Activated naive CD4-positive, alpha-beta T cell treated with anti-CD3 and anti-CD28 coated beads for 36 hours (primary cell): ENCODE data around the gene EPRS1. TPM values are rescaled to one million over a fixed set of nuclear protein-coding genes. Genes with fewer than 3 reads are reported as not detected.
A peak's percentile ranks its signal among the peaks of the same experiment; 100 is the strongest.
"Not testable (repeated sequence)": the region's sequence is repeated elsewhere in the genome, so short reads cannot be mapped to it uniquely, and the experiment has no call there.

Experiments used
- CTCF ChIA-PET: fragments of 350-600 bp; sonication (Branson Sonifier 250); formaldehyde crosslinking; loops from one replicate; lab custom pipeline; 2021; ENCODE audit warnings: antibody characterized with exemption; lab: Charles Lee
- DNase-seq: peaks from one replicate; pipeline ENCODE4 v3.0.0-alpha.2; 2020
- H3K27ac Mint-ChIP-seq: one replicate; pipeline ENCODE4 v1.8.0; 2021; ENCODE audit warnings: mild to moderate bottlenecking, mixed read lengths
- H3K27me3 Mint-ChIP-seq: one replicate; pipeline ENCODE4 v1.8.0; 2021; ENCODE audit warnings: low read depth, mixed read lengths
- H3K36me3 Mint-ChIP-seq: one replicate; pipeline ENCODE4 v1.8.0; 2021; ENCODE audit warnings: low read depth, mixed read lengths
- H3K4me1 Mint-ChIP-seq: one replicate; pipeline ENCODE4 v1.8.0; 2021; ENCODE audit warnings: low read depth, mixed read lengths
- H3K4me3 Mint-ChIP-seq: one replicate; pipeline ENCODE4 v1.8.0; 2021; ENCODE audit warnings: mild to moderate bottlenecking, moderate library complexity, mixed read lengths
- H3K9me3 Mint-ChIP-seq: one replicate; pipeline ENCODE4 v1.8.0; 2021; ENCODE audit warnings: mixed read lengths
- intact Hi-C: fragments of 100-400 bp; cut with micrococcal nuclease; formaldehyde crosslinking; loops from one replicate; pipeline ENCODE4 v1.15.1; 2023
- total RNA-seq, 2 experiments: library from RNA; stranded (reverse); gene quantifications; one replicate each; pipeline ENCODE4 v1.2.3, GENCODE V29; 2021

The EPRS1 gene
- total RNA-seq, 2 experiments from 2014 or later = 227 to 229 TPM

DNA sequence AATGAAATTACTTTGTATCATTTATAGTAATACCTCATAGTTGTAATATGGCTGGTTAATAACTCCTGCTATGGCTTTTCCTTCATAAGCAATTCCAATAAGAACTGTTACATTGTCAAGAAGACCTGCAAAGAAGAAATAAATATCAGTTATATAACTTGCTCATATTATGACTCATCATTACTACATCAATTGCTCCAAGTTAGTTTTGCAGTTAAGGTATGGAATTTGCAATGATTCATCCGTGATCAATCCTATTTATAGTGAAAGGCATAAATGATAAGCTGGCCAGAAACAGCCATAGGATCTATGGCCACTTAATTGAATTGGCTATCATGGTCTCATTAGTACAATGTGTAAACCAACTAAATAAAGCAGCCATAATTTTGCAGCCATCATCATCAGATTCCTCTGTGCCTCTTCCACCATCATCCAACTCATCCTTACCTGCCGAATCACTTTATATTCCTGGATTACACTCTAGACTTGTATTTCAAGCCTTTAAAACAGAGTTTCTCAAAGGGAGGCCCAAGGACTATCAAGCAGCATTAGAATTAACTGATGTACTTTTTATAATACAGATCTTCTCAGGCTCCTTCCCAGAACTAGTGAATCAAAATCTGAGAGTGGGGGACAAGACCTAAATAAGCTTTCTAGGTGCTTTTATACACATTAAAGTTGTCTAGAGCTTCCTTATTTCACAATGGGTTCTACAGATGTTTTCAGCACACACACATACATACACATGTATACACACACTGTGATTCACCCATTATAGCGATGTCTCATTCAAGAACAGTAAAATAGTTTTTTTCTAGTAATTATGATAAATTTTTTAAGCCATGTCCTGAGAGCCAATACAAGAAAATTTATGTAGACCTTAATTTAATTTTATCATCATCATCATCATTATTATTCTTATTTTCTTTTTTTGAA, 21.2 kb upstream of the EPRS1 start:
- Mint-ChIP-seq H3K27me3 (no peaks in the 10 kb centered on the region), H3K36me3 (peaks cover 28% of the 10 kb centered on the region)

GRCh38 chr1:220062629-220063028, 16.3 kb upstream of the EPRS1 start:
- intact Hi-C loops = no loop called here
- Mint-ChIP-seq H3K4me3 (no peak overlapping the region), H3K4me1 (no peaks in the 10 kb centered on the region), H3K36me3 (peaks cover 30% of the 10 kb centered on the region), H3K27ac (no peak overlapping the region), H3K9me3 (no peaks in the 10 kb centered on the region), H3K27me3 (no peaks in the 10 kb centered on the region)
- DNase-seq = no peak
- CTCF ChIA-PET = no interaction called here

More for the DNA sequence above, 21.2 kb upstream of the EPRS1 start:
- Mint-ChIP-seq H3K27ac (no peak overlapping the region), H3K4me1 (no peaks in the 10 kb centered on the region), H3K4me3 (no peak overlapping the region), H3K9me3 (no peaks in the 10 kb centered on the region)
- CTCF ChIA-PET = interaction anchor here (0.6 kb wide), 1 partner anchor 246 kb away, joined by 5 read pairs; no protein-coding TSS in a partner anchor
- intact Hi-C loops = no loop called here
- no peak for DNase-seq

DNA sequence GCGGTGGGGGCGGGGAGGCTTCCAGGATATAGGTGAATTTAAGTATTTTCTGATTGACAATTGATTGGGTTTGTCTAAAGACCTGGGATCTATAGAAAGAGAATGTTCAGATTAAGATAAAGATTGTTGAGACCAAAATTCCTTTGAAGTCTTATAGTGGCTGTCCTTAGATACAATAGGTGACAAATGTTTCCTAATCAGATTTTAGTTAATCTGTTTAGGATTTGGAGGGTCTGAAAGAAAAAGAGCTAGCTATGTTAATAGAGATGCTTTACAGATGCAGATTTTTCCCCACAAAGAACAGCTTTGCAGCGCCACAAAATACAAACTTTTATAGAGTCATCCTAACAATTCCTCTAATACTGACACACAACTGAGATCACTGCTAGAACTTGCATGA, 14.6 kb upstream of the EPRS1 start:
- DNase-seq = no peak
- Mint-ChIP-seq H3K9me3 (no peaks in the 10 kb centered on the region), H3K27ac (no peak overlapping the region), H3K36me3 (peaks cover 32% of the 10 kb centered on the region), H3K4me3 (no peak overlapping the region), H3K4me1 (no peaks in the 10 kb centered on the region), H3K27me3 (no peaks in the 10 kb centered on the region)
- CTCF ChIA-PET = no interaction called here
- intact Hi-C loops = no loop called here

DNA sequence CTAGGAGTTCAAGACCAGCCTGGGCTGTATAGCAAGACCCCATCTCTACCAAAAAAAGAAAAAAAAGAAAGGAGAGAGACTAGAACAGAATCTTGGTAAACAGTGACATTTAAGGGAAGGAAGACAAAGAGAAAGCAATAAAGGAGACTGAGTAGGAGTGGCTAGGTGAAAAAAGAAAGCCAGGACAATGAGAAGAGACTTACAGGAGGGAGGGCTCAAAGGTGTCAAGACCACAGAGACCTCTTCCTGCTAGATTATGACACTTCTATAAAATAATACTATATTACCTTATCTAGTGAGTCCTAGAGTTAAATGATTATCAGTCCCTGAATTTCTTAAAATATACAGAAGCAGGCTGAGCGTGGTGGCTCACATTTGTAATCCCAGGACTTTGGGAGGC, 10.1 kb upstream of the EPRS1 start:
- no peaks in the 10 kb centered on the region for H3K4me1 Mint-ChIP-seq
- CTCF ChIA-PET = no interaction called here
- no peaks in the 10 kb centered on the region for H3K27me3 Mint-ChIP-seq
- no peaks in the 10 kb centered on the region for H3K9me3 Mint-ChIP-seq
- DNase-seq = no peak
- intact Hi-C loops = no loop called here
- H3K36me3 Mint-ChIP-seq = peaks cover 4% of the 10 kb centered on the region
- H3K27ac Mint-ChIP-seq = no peak overlapping the region
- H3K4me3 Mint-ChIP-seq = no peak overlapping the region

DNA sequence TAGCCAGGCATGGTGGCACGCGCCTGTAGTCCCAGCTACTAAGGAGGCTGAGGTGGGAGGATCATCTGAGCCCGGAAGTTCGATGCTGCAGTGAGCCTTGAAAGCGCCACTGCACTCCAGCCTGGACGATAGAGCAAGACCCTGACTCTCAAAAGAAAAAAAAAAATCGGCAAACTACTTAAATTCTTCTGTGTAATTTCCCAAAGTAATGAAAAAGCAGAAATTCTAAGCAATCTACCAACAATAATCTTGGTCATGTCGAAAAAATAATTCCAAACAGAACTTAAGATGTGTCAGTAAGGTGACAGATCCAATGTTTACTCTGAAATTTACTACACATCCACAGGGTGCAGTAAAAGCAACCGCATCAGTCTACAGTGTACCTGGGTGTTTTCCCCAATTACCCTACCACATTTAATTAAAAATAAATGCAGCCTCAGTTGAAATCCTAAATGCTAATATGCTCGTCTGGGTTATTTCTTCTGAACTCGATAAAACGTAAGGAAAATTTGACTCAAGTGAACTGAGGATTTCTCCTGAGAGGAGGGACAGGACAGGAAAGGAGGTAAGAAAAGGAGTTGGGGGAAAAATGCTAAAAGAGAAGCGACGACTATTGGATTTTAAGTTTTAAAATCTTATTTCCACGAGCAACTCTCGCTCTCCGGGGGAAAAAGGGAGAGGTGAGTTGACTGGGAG, 801 bp downstream of the EPRS1 start:
- Mint-ChIP-seq H3K36me3 (peaks cover 18% of the 10 kb centered on the region), H3K27me3 (no peaks in the 10 kb centered on the region), H3K4me3 (peak overlapping the region; percentile 99), H3K4me1 (peaks cover 30% of the 10 kb centered on the region), H3K27ac (peak overlapping the region; percentile 98), H3K9me3 (no peaks in the 10 kb centered on the region)
- CTCF ChIA-PET = no interaction called here
- peak; percentile 24 for DNase-seq
- intact Hi-C loops = loop anchor here (1.0 to 5.0 kb wide), 8 partner anchors 17 to 1760 kb away; partner anchors contain the start of genes BPNT1, LYPLAL1, RAB3GAP2 and RRP15

DNA sequence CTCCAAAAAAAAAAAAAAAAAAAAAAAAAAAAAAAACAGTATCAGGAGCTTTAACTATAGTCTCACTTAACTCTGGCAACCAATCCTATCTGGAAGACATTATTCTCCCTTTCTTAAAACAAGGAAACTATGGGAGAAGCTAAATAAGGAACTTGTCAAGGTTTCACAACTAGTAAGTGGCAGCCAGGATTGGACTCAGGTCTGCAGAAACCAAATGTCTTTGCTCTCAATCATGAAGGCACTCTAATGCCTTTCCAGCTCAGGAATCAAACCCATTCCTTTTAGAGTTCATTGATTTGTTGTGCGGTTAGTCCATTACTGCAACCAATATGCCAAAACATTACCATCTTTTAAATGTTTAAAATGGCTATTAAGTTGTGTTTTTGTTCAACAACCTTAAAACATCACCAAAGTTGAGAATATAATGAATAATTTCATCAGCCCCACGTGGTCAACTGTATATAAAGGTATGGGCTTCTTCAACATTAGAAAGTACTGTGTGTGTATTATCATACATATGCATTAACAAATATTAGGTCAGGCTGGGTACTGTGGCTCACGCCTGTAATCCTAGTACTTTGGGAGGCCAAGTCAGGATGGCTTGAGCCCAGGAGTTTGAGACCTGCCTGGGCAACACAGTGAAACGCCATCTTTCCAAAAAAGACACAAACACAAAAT, 1.5 kb downstream of the EPRS1 start:
- H3K27me3 Mint-ChIP-seq = no peaks in the 10 kb centered on the region
- H3K4me3 Mint-ChIP-seq = peak overlapping the region; percentile 99
- peaks cover 18% of the 10 kb centered on the region for H3K36me3 Mint-ChIP-seq
- H3K4me1 Mint-ChIP-seq = peaks cover 34% of the 10 kb centered on the region
- peak overlapping the region; percentile 98 for H3K27ac Mint-ChIP-seq
- DNase-seq = no peak
- intact Hi-C loops = loop anchor here (2.0 to 5.0 kb wide), 3 partner anchors 16 to 873 kb away; partner anchors contain the start of gene LYPLAL1
- H3K9me3 Mint-ChIP-seq = no peaks in the 10 kb centered on the region
- CTCF ChIA-PET = no interaction called here

- Mint-ChIP-seq H3K36me3 (peaks cover 24% of the 10 kb centered on the region), H3K27me3 (no peaks in the 10 kb centered on the region), H3K4me1 (peaks cover 40% of the 10 kb centered on the region), H3K9me3 (no peaks in the 10 kb centered on the region), H3K4me3 (peak overlapping the region; percentile 46), H3K27ac (peak overlapping the region; percentile 19)
- no peak for DNase-seq
- CTCF ChIA-PET = no interaction called here
- intact Hi-C loops = loop anchor here (2.0 kb wide), 2 partner anchors 15 to 31 kb away; no protein-coding TSS in a partner anchor
Measured at GRCh38 chr1:220043646-220044045, 2.7 kb downstream of the EPRS1 start.

DNA sequence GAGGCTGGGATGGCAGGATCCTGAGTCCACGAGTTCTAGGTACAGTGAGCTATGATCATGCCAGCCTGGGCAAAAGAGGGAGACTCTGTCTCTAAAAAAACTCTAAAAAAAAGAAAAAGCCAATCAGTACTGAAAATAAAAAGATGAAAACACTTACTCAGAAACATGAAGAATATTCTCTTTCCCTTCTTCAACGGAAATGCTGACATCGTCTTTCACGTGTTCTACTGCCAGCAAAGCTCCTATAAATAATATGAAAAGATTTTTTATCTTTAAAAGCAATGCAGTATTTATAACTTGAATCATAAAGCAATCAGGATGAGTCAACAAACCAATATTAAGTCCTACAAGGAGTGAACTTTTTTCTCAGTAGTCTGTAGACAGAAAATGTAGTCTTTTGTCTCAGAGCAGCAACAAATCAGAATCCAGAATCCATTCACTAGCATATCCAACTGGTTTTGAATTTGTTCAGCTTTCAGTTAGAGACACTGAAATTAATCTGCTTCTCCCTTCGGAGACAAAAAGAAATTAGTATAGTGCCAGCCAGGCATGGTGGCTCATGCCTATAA, 6.2 kb downstream of the EPRS1 start:
- H3K4me3 Mint-ChIP-seq = no peak overlapping the region
- H3K36me3 Mint-ChIP-seq = peaks cover 35% of the 10 kb centered on the region
- H3K27ac Mint-ChIP-seq = peak overlapping the region; percentile 13
- H3K27me3 Mint-ChIP-seq = no peaks in the 10 kb centered on the region
- H3K4me1 Mint-ChIP-seq = peaks cover 55% of the 10 kb centered on the region
- intact Hi-C loops = no loop called here
- no peak for DNase-seq
- CTCF ChIA-PET = interaction anchor here (0.5 kb wide), 1 partner anchor 710 kb away, joined by 3 read pairs; no protein-coding TSS in a partner anchor
- H3K9me3 Mint-ChIP-seq = no peaks in the 10 kb centered on the region

- CTCF ChIA-PET = interaction anchor here (0.7 to 1.0 kb wide), 3 partner anchors 15 to 74 kb away, joined by 3 to 5 read pairs (median 3); no protein-coding TSS in a partner anchor
- Mint-ChIP-seq H3K27me3 (no peaks in the 10 kb centered on the region), H3K4me1 (peaks cover 47% of the 10 kb centered on the region), H3K36me3 (peaks cover 37% of the 10 kb centered on the region), H3K4me3 (no peak overlapping the region), H3K27ac (peak overlapping the region; percentile 34), H3K9me3 (no peaks in the 10 kb centered on the region)
- no peak for DNase-seq
- intact Hi-C loops = no loop called here
Measured at GRCh38 chr1:220038640-220039039, 7.7 kb downstream of the EPRS1 start.

GRCh38 chr1:220037810-220038209, 8.5 kb downstream of the EPRS1 start:
- DNase-seq, H3K9me3 Mint-ChIP-seq, H3K4me3 Mint-ChIP-seq, intact Hi-C loops, H3K27ac Mint-ChIP-seq, H3K27me3 Mint-ChIP-seq: not testable (repeated sequence)
- Mint-ChIP-seq H3K36me3 (peaks cover 33% of the 10 kb centered on the region), H3K4me1 (peaks cover 40% of the 10 kb centered on the region)
- CTCF ChIA-PET = interaction anchor here (0.7 to 1.0 kb wide), 2 partner anchors 16 to 75 kb away, joined by 3 read pairs; no protein-coding TSS in a partner anchor

DNA sequence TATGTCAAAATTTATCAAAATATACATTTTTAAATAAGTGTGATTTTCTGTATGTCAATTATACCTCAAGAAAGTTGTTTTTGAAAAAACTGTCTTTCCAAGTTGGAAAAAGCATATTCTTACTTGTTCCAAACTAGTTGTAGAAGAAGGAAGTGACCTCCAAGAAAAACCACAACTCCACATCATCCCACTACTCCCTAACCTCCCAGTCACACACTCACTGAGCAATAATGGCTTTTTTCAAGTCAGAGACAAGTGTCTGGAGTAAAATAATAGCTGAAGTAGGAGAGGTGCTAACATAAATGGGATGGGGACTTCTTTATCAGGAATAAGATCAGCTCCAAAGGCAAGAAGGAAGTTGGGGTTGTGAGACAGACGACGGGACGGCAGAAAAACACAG, 13.4 kb downstream of the EPRS1 start:
- no peak overlapping the region for H3K27ac Mint-ChIP-seq

More for the DNA sequence above, 13.4 kb downstream of the EPRS1 start:
- CTCF ChIA-PET = no interaction called here
- Mint-ChIP-seq H3K27me3 (no peaks in the 10 kb centered on the region), H3K4me1 (peaks cover 17% of the 10 kb centered on the region), H3K4me3 (no peak overlapping the region), H3K36me3 (peaks cover 45% of the 10 kb centered on the region), H3K9me3 (no peaks in the 10 kb centered on the region)
- intact Hi-C loops = no loop called here
- DNase-seq = no peak
